Neural cell (in vitro differentiated cells): ENCODE results near the gene MCC. TPM values are rescaled to one million over a fixed set of nuclear protein-coding genes. Genes with fewer than 3 reads are reported as not detected.

Experiments used
- H2AFZ ChIP-seq: fragments of 200-600, 300-800 bp; sonication (generic), shearing (Covaris generic); 2 replicates; pipeline ENCODE4 v1.6.0; 2014; ENCODE audit warnings: low read depth, mild to moderate bottlenecking, antibody characterized with exemption, low read length, moderate library complexity
- H3F3A ChIP-seq: fragments of 200-600 bp; shearing (Covaris generic); 2 replicates; pipeline ENCODE4 v1.6.1; 2016; ENCODE audit warnings: mild to moderate bottlenecking, moderate library complexity, mixed read lengths, antibody characterized with exemption, low read length; ENCODE audit not compliant: insufficient read depth, poor library complexity, severe bottlenecking
- H3K27ac ChIP-seq: fragments of 200-600, 300-800 bp; sonication (generic), shearing (Covaris generic); 2 replicates; pipeline ENCODE4 v1.5.1; 2014; ENCODE audit warnings: mild to moderate bottlenecking, low read length, moderate library complexity
- H3K27me3 ChIP-seq: fragments of 300-800, 200-600 bp; sonication (generic), shearing (Covaris generic); 2 replicates; pipeline ENCODE4 v1.6.0; 2014; ENCODE audit warnings: mild to moderate bottlenecking, low read depth, low read length, moderate library complexity; ENCODE audit not compliant: insufficient read depth
- H3K36me3 ChIP-seq: fragments of 300-800, 200-600 bp; sonication (generic), shearing (Covaris generic); 2 replicates; pipeline ENCODE4 v1.5.1; 2014; ENCODE audit warnings: mild to moderate bottlenecking, antibody characterized with exemption, low read length, moderate library complexity; ENCODE audit not compliant: insufficient read depth
- H3K4me2 ChIP-seq: fragments of 300-800, 200-600 bp; sonication (generic), shearing (Covaris generic); 2 replicates; pipeline ENCODE4 v1.6.0; 2014; ENCODE audit warnings: mild to moderate bottlenecking, low read length
- H3K4me3 ChIP-seq: fragments of 300-800, 200-600 bp; sonication (generic), shearing (Covaris generic); 2 replicates; pipeline ENCODE4 v1.5.1; 2014; ENCODE audit warnings: mild to moderate bottlenecking, low read length, moderate library complexity
- H3K79me2 ChIP-seq: fragments of 200-600 bp; shearing (Covaris generic); replicated peaks from 2 replicates; pipeline ENCODE4 v1.6.0; 2014; ENCODE audit warnings: mild to moderate bottlenecking, low read length, moderate library complexity; ENCODE audit not compliant: insufficient read depth
- H3K9ac ChIP-seq: fragments of 300-800, 200-600 bp; sonication (generic), shearing (Covaris generic); 2 replicates; pipeline ENCODE4 v1.6.1; 2016; ENCODE audit warnings: mild to moderate bottlenecking, low read length, mixed read lengths
- H3K9me2 ChIP-seq: fragments of 200-600 bp; shearing (Covaris generic); 2 replicates; pipeline ENCODE4 v1.6.1; 2016; ENCODE audit warnings: mild to moderate bottlenecking, low read length, mixed read lengths; ENCODE audit not compliant: insufficient read depth
- H3K9me3 ChIP-seq: fragments of 200-600, 300-800 bp; sonication (generic), shearing (Covaris generic); 2 replicates; pipeline ENCODE4 v1.6.1; 2016; ENCODE audit warnings: mild to moderate bottlenecking, mixed run types, low read length, moderate library complexity, mixed read lengths
- H4K20me1 ChIP-seq: fragments of 200-600 bp; shearing (Covaris generic); 2 replicates; pipeline ENCODE4 v1.6.1; 2016; ENCODE audit warnings: mild to moderate bottlenecking, mixed run types; ENCODE audit not compliant: insufficient read depth
- CTCF ChIP-seq: fragments of 450-650 bp; IDR thresholded peaks from 2 replicates; pipeline ENCODE4 v1.5.1; 2014; ENCODE audit warnings: antibody characterized with exemption, mild to moderate bottlenecking, moderate library complexity; ENCODE audit not compliant: poor library complexity, severe bottlenecking
- EP300 ChIP-seq: fragments of 450-650 bp; conservative IDR thresholded peaks from 2 replicates; pipeline ENCODE4 v1.6.1; 2014; ENCODE audit warnings: antibody characterized with exemption, mild to moderate bottlenecking, moderate library complexity; ENCODE audit not compliant: poor library complexity, severe bottlenecking
- EZH2 ChIP-seq: fragments of 200-600, 300-800 bp; shearing (Covaris generic), sonication (generic); IDR thresholded peaks from 2 replicates; pipeline ENCODE4 v1.6.1; 2014; ENCODE audit warnings: antibody characterized with exemption, low read length, borderline replicate concordance, mild to moderate bottlenecking; ENCODE audit not compliant: insufficient read depth, poor library complexity, severe bottlenecking
- MXI1 ChIP-seq: fragments of 450-650 bp; conservative IDR thresholded peaks from 2 replicates; pipeline ENCODE4 v1.6.1; 2014; ENCODE audit warnings: antibody characterized with exemption, mild to moderate bottlenecking; ENCODE audit not compliant: poor library complexity, severe bottlenecking
- POLR2AphosphoS5 ChIP-seq: IDR thresholded peaks from 2 replicates; pipeline ENCODE4 v1.6.1; 2012
- RAD21 ChIP-seq: fragments of 450-650 bp; conservative IDR thresholded peaks from 2 replicates; pipeline ENCODE4 v1.6.1; 2014; ENCODE audit warnings: antibody characterized with exemption, mild to moderate bottlenecking, moderate library complexity
- REST ChIP-seq: IDR thresholded peaks from 2 replicates; pipeline ENCODE4 v1.6.1; 2012; ENCODE audit warnings: borderline replicate concordance
- SMC3 ChIP-seq: fragments of 450-650 bp; conservative IDR thresholded peaks from 2 replicates; pipeline ENCODE4 v1.6.1; 2014; ENCODE audit warnings: antibody characterized with exemption, mild to moderate bottlenecking, moderate library complexity; ENCODE audit not compliant: poor library complexity
- TAF1 ChIP-seq: IDR thresholded peaks from 2 replicates; pipeline ENCODE4 v1.6.1; 2012; ENCODE audit warnings: low read depth
- polyA plus RNA-seq: library from polyadenylated mRNA; depleted of rRNA; stranded (reverse); fragments of >200 nt; gene quantifications from 2 replicates; pipeline ENCODE4 v1.2.3, GENCODE V29; 2014

MCC gene
- polyA plus RNA-seq, 1 donor from 2014 or later, result 2.2 TPM

GRCh38 chr5:113195251-113195650 lies 293.0 kb downstream of the MCC start:
- Histone ChIP-seq H3K27me3 (no peaks in the 10 kb centered on the region), H3F3A (no peaks in the 10 kb centered on the region), H3K79me2 (no peaks in the 10 kb centered on the region), H3K4me2 (no peak overlapping the region), H4K20me1 (no peaks in the 10 kb centered on the region), H3K4me3 (no peak overlapping the region), H3K27ac (no peak overlapping the region), H2AFZ (no peak overlapping the region), H3K9ac (no peak overlapping the region), H3K36me3 (no peaks in the 10 kb centered on the region), H3K9me2 (no peaks in the 10 kb centered on the region), H3K9me3 (no peaks in the 10 kb centered on the region)
- no peak for TF ChIP-seq EZH2
- no peak for TF ChIP-seq SMC3
- no peak for TF ChIP-seq EP300
- no peak for TF ChIP-seq RAD21
- no peak for TF ChIP-seq POLR2AphosphoS5
- no peak for TF ChIP-seq CTCF
- TF ChIP-seq MXI1, result no peak
- no peak for TF ChIP-seq REST
- TF ChIP-seq TAF1, result no peak

- H3F3A ChIP-seq, result no peaks in the 10 kb centered on the region
- no peak overlapping the region for H3K9ac ChIP-seq
- H3K36me3 ChIP-seq, result no peaks in the 10 kb centered on the region
- no peak for TF ChIP-seq EZH2
- TF ChIP-seq REST, result no peak
- TF ChIP-seq POLR2AphosphoS5, result no peak
- TF ChIP-seq TAF1, result no peak
- no peak for TF ChIP-seq EP300
- no peak for TF ChIP-seq MXI1
- TF ChIP-seq SMC3, result no peak
- TF ChIP-seq RAD21, result no peak
- TF ChIP-seq CTCF, result no peak
- no peaks in the 10 kb centered on the region for H3K9me2 ChIP-seq
- H3K27me3 ChIP-seq, result no peaks in the 10 kb centered on the region
- H4K20me1 ChIP-seq, result no peaks in the 10 kb centered on the region
- H3K4me3 ChIP-seq, result no peak overlapping the region
- no peak overlapping the region for H3K4me2 ChIP-seq
- H3K9me3 ChIP-seq, result no peaks in the 10 kb centered on the region
- H3K79me2 ChIP-seq, result no peaks in the 10 kb centered on the region
- H3K27ac ChIP-seq, result no peak overlapping the region
- no peak overlapping the region for H2AFZ ChIP-seq
Observed at GRCh38 chr5:113194591-113194990, 293.7 kb downstream of the MCC start.
